ENCODE results near the gene DYDC2. TPM values are rescaled to one million over a fixed set of nuclear protein-coding genes. Genes with fewer than 3 reads are reported as not detected.

Gene DYDC2
- total RNA-seq, 2 donors from 2014 or later, result 1.9 to 5.3 TPM

DNA sequence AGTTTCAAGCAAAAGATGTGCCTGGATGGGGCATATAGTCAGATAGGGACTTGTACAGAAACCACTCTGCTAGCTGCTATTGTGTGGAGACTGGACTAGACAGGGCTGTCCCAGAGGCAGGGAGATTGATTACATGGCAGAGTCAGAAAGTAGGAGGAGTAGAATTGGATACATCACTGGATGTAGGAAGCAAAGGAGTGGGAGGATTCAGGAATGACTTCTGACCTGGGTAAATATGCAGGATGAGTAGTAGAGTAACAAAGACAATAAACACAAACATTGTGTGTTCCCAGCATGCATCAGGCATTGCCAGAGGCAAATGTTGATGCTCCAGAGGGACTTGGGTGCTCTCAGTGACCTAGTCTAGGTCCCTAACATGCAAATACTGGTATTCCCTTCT, 36.2 kb upstream of the DYDC2 start:
- no peaks in the 10 kb centered on the region for H3K27me3 ChIP-seq (ENCODE audit: control insufficient read depth, insufficient read depth, low read length, poor library complexity, severe bottlenecking)
- Mint-ChIP-seq H3K4me1 (peaks cover 5% of the 10 kb centered on the region), H3K27ac (no peak overlapping the region), H3K36me3 (ENCODE audit: low read depth) (no peaks in the 10 kb centered on the region), H3K4me3 (no peak overlapping the region), H3K9me3 (no peaks in the 10 kb centered on the region), H3K27me3 (ENCODE audit: insufficient read depth) (peaks cover 2% of the 10 kb centered on the region)
- H3K4me1 ChIP-seq (ENCODE audit: control insufficient read depth, insufficient read depth, low read length), result no peaks in the 10 kb centered on the region
- TF ChIP-seq, protein P1, sequence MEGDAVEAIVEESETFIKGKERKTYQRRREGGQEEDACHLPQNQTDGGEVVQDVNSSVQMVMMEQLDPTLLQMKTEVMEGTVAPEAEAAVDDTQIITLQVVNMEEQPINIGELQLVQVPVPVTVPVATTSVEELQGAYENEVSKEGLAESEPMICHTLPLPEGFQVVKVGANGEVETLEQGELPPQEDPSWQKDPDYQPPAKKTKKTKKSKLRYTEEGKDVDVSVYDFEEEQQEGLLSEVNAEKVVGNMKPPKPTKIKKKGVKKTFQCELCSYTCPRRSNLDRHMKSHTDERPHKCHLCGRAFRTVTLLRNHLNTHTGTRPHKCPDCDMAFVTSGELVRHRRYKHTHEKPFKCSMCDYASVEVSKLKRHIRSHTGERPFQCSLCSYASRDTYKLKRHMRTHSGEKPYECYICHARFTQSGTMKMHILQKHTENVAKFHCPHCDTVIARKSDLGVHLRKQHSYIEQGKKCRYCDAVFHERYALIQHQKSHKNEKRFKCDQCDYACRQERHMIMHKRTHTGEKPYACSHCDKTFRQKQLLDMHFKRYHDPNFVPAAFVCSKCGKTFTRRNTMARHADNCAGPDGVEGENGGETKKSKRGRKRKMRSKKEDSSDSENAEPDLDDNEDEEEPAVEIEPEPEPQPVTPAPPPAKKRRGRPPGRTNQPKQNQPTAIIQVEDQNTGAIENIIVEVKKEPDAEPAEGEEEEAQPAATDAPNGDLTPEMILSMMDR (conservative IDR thresholded peaks at IDR 0.05), result no peak
- no peak overlapping the region for H3K9ac ChIP-seq (ENCODE audit: extremely low read depth, low read length, poor library complexity, severe bottlenecking)
- DNase-seq, result no peak
- no peak overlapping the region for H3K4me3 ChIP-seq (ENCODE audit: low read length)
- no peaks in the 10 kb centered on the region for H3K36me3 ChIP-seq (ENCODE audit: control insufficient read depth, insufficient read depth, low read length)
- no peak overlapping the region for H3K27ac ChIP-seq (ENCODE audit: low read depth, low read length)
- no peaks in the 10 kb centered on the region for H3K9me3 ChIP-seq (ENCODE audit: control insufficient read depth, low read length)

DNA sequence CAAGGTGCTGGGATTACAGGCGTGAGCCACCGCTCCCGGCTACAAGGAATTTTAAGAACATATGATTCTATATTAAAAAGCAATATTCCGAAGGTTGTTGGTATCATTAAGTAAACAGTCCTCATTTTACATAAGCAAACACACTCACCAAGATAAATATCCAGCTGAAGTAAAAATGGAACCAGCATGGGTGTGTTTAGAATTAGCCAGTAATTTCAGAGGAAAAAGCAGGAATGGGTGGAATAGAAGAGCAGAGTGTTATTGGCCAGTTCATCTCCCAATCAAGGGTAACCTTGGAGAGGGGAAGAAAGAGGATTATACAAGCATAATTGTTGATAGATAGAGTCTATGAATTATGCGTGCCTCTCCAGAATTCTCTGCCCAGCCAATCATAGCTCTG, 35.4 kb upstream of the DYDC2 start:
- H3K4me3 ChIP-seq (ENCODE audit: low read length), result no peak overlapping the region
- TF ChIP-seq, protein P1 (conservative IDR thresholded peaks at IDR 0.05), result no peak
- no peaks in the 10 kb centered on the region for H3K36me3 Mint-ChIP-seq (ENCODE audit: low read depth)
- no peaks in the 10 kb centered on the region for H3K36me3 ChIP-seq (ENCODE audit: control insufficient read depth, insufficient read depth, low read length)
- H3K27me3 Mint-ChIP-seq (ENCODE audit: insufficient read depth), result peaks cover 2% of the 10 kb centered on the region
- 100% methylated on average over 1 of the region's 5 CpGs; no CpG with 5 or more reads in 1 of the 2 experiments for WGBS, 2 experiments (ENCODE audit: insufficient coverage in 1 of 2, insufficient read length in 1 of 2)
- H3K27ac ChIP-seq (ENCODE audit: low read depth, low read length), result no peak overlapping the region
- peaks cover 6% of the 10 kb centered on the region for H3K4me1 Mint-ChIP-seq
- no peaks in the 10 kb centered on the region for H3K27me3 ChIP-seq (ENCODE audit: control insufficient read depth, insufficient read depth, low read length, poor library complexity, severe bottlenecking)
- no peaks in the 10 kb centered on the region for H3K4me1 ChIP-seq (ENCODE audit: control insufficient read depth, insufficient read depth, low read length)
- H3K4me3 Mint-ChIP-seq, result no peak overlapping the region
- no peak for DNase-seq
- H3K9me3 ChIP-seq (ENCODE audit: control insufficient read depth, low read length), result no peaks in the 10 kb centered on the region
- H3K9ac ChIP-seq (ENCODE audit: extremely low read depth, low read length, poor library complexity, severe bottlenecking), result no peak overlapping the region
- H3K9me3 Mint-ChIP-seq, result no peaks in the 10 kb centered on the region
- H3K27ac Mint-ChIP-seq, result no peak overlapping the region

DNA sequence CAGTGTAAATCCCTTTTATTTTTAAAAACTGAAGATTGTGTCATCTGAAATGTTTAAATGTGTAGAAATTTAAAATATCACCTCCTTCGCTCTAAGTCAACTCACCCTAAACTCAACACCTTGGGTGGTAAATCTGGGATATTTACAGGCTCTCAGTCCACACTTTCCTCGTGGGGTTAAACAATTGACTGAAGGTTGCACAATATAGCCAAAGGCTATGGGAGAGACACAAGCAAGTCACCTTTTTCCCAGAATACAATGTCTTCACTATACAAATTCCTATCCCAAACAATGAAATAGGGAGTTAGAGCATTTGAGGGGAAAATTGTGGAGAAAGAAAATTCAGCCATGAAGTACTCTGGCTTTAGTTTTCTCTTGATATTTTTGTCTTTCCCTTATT, 34.4 kb upstream of the DYDC2 start:
- no peaks in the 10 kb centered on the region for H3K36me3 Mint-ChIP-seq (ENCODE audit: low read depth)
- Histone ChIP-seq H3K27me3 (ENCODE audit: control insufficient read depth, insufficient read depth, low read length, poor library complexity, severe bottlenecking) (no peaks in the 10 kb centered on the region), H3K36me3 (ENCODE audit: control insufficient read depth, insufficient read depth, low read length) (no peaks in the 10 kb centered on the region), H3K4me3 (ENCODE audit: low read length) (no peak overlapping the region), H3K9me3 (ENCODE audit: control insufficient read depth, low read length) (no peaks in the 10 kb centered on the region), H3K27ac (ENCODE audit: low read depth, low read length) (no peak overlapping the region), H3K4me1 (ENCODE audit: control insufficient read depth, insufficient read depth, low read length) (no peaks in the 10 kb centered on the region), H3K9ac (ENCODE audit: extremely low read depth, low read length, poor library complexity, severe bottlenecking) (no peak overlapping the region)
- TF ChIP-seq, protein P1 (conservative IDR thresholded peaks at IDR 0.05), result no peak
- no peak for DNase-seq
- no peaks in the 10 kb centered on the region for H3K9me3 Mint-ChIP-seq
- 86 to 88% methylated on average over 1 to 2 of the region's 2 CpGs for WGBS, 2 experiments (ENCODE audit: insufficient coverage in 1 of 2, insufficient read length in 1 of 2)
- peaks cover 6% of the 10 kb centered on the region for H3K4me1 Mint-ChIP-seq
- H3K27ac Mint-ChIP-seq, result no peak overlapping the region
- peaks cover 4% of the 10 kb centered on the region for H3K27me3 Mint-ChIP-seq (ENCODE audit: insufficient read depth)
- no peak overlapping the region for H3K4me3 Mint-ChIP-seq
